GM12872 (cell line): ENCODE results near the gene HS2ST1.

ENCODE experiments used
- CTCF ChIP-seq: IDR thresholded peaks from 3 replicates; pipeline ENCODE4 v1.5.1; 2011; ENCODE audit warnings: low read depth, mild to moderate bottlenecking, low read length, moderate library complexity; ENCODE audit not compliant: insufficient read depth

The HS2ST1 gene

GRCh38 chr1:87051965-87052364 is 137.5 kb downstream of the HS2ST1 start:
- TF ChIP-seq CTCF = no peak

- no peak for TF ChIP-seq CTCF
Observed at GRCh38 chr1:87052400-87052799, 138.0 kb downstream of the HS2ST1 start.

- no peak for TF ChIP-seq CTCF
Observed at GRCh38 chr1:87052961-87053360, 138.5 kb downstream of the HS2ST1 start.

- no peak for TF ChIP-seq CTCF
Observed at GRCh38 chr1:87053446-87053845, 139.0 kb downstream of the HS2ST1 start.

GRCh38 chr1:87056974-87057373 is 142.5 kb downstream of the HS2ST1 start:
- TF ChIP-seq CTCF = no peak

GRCh38 chr1:87058343-87058649 is 143.9 kb downstream of the HS2ST1 start:
- no peak for TF ChIP-seq CTCF

- no peak for TF ChIP-seq CTCF
Observed at GRCh38 chr1:87061742-87062156, 147.3 kb downstream of the HS2ST1 start.

- no peak for TF ChIP-seq CTCF
Observed at GRCh38 chr1:87062687-87063086, 148.3 kb downstream of the HS2ST1 start.
